Gastrocnemius medialis (tissue), 4 donors: ENCODE measurements around the gene GOSR1.
"Not testable (repeated sequence)": the region's sequence is repeated elsewhere in the genome, so short reads cannot be mapped to it uniquely, and the experiment has no call there.

Experiments used
- CTCF ChIP-seq, 5 experiments: fragments of 450-650 bp in 3 of 5; fragments of 200-600 bp in 2 of 5; sonication (generic) in 2 of 5; IDR thresholded peaks in 4 of 5; conservative IDR thresholded peaks in 1 of 5; 1 replicate in 4 of 5; 2 replicates in 1 of 5; pipeline ENCODE4 v1.5.1; 2016 to 2019; ENCODE audit warnings: antibody characterized with exemption in 5 of 5, mild to moderate bottlenecking in 3 of 5, moderate library complexity in 3 of 5
- POLR2A ChIP-seq, 2 donors: fragments of 450-650 bp; IDR thresholded peaks; one replicate each; pipeline ENCODE4 v1.6.1; 2017; ENCODE audit warnings: antibody characterized with exemption in 2 of 2, mild to moderate bottlenecking in 2 of 2, moderate library complexity in 2 of 2

GRCh38 chr17:30575648-30576325, 98.6 kb downstream of the GOSR1 start:
- TF ChIP-seq CTCF (IDR thresholded peaks at IDR 0.05 in 4 of 5, conservative IDR thresholded peaks at IDR 0.05 in 1 of 5); POLR2A (IDR thresholded peaks at IDR 0.05): not testable (repeated sequence)
